ENCODE results near the gene NCK2. TPM values are rescaled to one million over a fixed set of nuclear protein-coding genes. Genes with fewer than 3 reads are reported as not detected.

The NCK2 gene
- total RNA-seq, 1 donor from 2014 or later = 45.9 TPM

GRCh38 chr2:105739426-105739825, 5.3 kb upstream of the NCK2 start:
- Histone ChIP-seq H3K9me3 (no peaks in the 10 kb centered on the region), H3K36me3 (no peaks in the 10 kb centered on the region), H3K4me3 (no peak overlapping the region), H3K4me1 (peaks cover 10% of the 10 kb centered on the region), H3K27me3 (no peaks in the 10 kb centered on the region), H3K27ac (no peak overlapping the region)
- intact Hi-C loops (cut with DNase I) = no loop called here
- TF ChIP-seq CTCF (IDR thresholded peaks at IDR 0.05) = no peak
- no peak for DNase-seq (ENCODE audit: extremely low spot score in 2 of 2)

- H3K4me1 ChIP-seq = peaks cover 10% of the 10 kb centered on the region
- no peak overlapping the region for H3K4me3 ChIP-seq
- no peak for DNase-seq (ENCODE audit: extremely low spot score in 2 of 2)
- TF ChIP-seq CTCF (IDR thresholded peaks at IDR 0.05) = no peak
- no peak for TF ChIP-seq POLR2AphosphoS5 (IDR thresholded peaks at IDR 0.05; ENCODE audit: insufficient read depth in 1 of 2, low read depth in 1 of 2)
- no peak for TF ChIP-seq POLR2A (IDR thresholded peaks at IDR 0.05)
- no peaks in the 10 kb centered on the region for H3K9me3 ChIP-seq
- intact Hi-C loops (cut with DNase I) = no loop called here
- H3K36me3 ChIP-seq = no peaks in the 10 kb centered on the region
- no peaks in the 10 kb centered on the region for H3K27me3 ChIP-seq
- no peak overlapping the region for H3K27ac ChIP-seq
Measured at GRCh38 chr2:105739944-105740530, 4.7 kb upstream of the NCK2 start.

DNA sequence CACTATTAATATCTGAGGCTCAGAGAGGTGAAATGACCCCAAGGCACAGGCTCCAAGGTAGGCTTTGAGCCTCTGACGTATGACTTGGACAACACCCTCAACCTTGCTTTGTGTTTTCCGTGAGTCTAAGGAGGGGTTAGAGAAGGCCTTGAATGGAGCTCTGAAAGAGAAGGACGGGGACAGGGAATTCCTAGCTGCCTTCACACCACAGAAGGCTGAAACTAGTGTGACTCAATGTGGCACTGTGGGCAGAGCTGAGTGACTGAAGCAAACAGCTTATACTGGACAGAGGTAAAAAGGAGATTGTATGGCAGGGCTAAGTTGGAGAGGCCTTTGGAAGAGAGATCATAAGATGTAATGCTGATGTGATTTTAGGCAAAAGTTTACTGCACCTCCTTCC, 3.5 kb upstream of the NCK2 start:
- H3K9me3 ChIP-seq = no peaks in the 10 kb centered on the region
- H3K4me3 ChIP-seq = no peak overlapping the region
- no peak for DNase-seq (ENCODE audit: extremely low spot score in 2 of 2)
- TF ChIP-seq POLR2A (IDR thresholded peaks at IDR 0.05) (no peak), CTCF (IDR thresholded peaks at IDR 0.05) (no peak), POLR2AphosphoS5 (IDR thresholded peaks at IDR 0.05; ENCODE audit: insufficient read depth in 1 of 2, low read depth in 1 of 2) (no peak)
- H3K36me3 ChIP-seq = no peaks in the 10 kb centered on the region
- peaks cover 14% of the 10 kb centered on the region for H3K4me1 ChIP-seq
- H3K27me3 ChIP-seq = no peaks in the 10 kb centered on the region
- H3K27ac ChIP-seq = no peak overlapping the region
- intact Hi-C loops (cut with DNase I) = no loop called here

GRCh38 chr2:105741617-105742016, 3.1 kb upstream of the NCK2 start:
- H3K27me3 ChIP-seq = no peaks in the 10 kb centered on the region
- no peak for DNase-seq (ENCODE audit: extremely low spot score in 2 of 2)
- H3K4me3 ChIP-seq = no peak overlapping the region
- H3K4me1 ChIP-seq = peaks cover 18% of the 10 kb centered on the region
- no peaks in the 10 kb centered on the region for H3K9me3 ChIP-seq
- H3K27ac ChIP-seq = no peak overlapping the region
- TF ChIP-seq CTCF (IDR thresholded peaks at IDR 0.05) (no peak), POLR2AphosphoS5 (IDR thresholded peaks at IDR 0.05; ENCODE audit: insufficient read depth in 1 of 2, low read depth in 1 of 2) (no peak), POLR2A (IDR thresholded peaks at IDR 0.05) (no peak)
- H3K36me3 ChIP-seq = no peaks in the 10 kb centered on the region
- intact Hi-C loops (cut with DNase I) = no loop called here

DNA sequence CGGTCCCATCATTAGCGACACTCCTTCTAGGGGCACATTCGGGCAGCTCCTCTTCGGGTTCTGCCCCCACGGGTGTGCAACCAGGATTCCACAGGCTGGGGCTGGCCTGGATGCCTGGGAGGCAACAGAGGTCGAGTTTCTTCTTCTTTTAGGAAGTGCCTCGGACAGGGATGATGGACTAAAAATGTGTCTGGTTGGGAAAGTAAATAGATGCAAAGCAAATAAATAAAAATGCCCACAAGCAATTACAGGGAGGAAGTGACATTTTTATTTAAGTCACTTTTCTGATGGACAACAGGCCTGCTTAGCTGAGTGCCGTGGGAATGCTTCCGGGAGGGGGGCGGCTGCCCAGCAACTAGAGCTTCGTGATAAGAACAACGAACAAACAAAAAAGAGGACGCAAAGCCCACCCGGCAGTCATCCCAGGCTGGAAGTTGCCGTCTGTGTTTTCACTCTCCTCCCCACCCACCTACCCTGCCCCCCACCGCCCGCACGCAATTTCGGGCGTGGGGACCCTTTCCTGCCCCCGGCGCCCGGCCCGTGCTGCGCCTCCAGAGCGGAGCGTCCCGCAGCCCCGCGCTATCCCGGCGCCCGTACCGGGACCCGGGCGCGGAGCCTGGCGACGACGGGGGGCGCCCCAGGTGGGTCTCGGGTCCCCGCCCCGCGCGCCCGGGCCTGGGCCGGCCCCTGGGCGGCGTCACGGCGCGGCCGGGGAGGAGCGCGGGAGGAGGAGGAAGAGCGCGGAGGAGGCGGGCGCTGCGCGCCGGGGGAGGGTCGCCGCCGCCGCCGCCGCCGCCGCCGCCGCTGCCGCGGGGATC, 412 bp upstream of the NCK2 start:
- DNase-seq (ENCODE audit: extremely low spot score in 2 of 2) = no peak
- TF ChIP-seq CTCF (IDR thresholded peaks at IDR 0.05) = no peak
- no peak for TF ChIP-seq POLR2A (IDR thresholded peaks at IDR 0.05)
- TF ChIP-seq POLR2AphosphoS5 (IDR thresholded peaks at IDR 0.05; ENCODE audit: insufficient read depth in 1 of 2, low read depth in 1 of 2) = no peak
- no peaks in the 10 kb centered on the region for H3K36me3 ChIP-seq
- no peaks in the 10 kb centered on the region for H3K9me3 ChIP-seq
- H3K4me3 ChIP-seq = peak overlapping the region; percentile 76 to 88
- peaks cover 45% of the 10 kb centered on the region for H3K4me1 ChIP-seq
- peak overlapping the region; percentile 96 for H3K27ac ChIP-seq
- intact Hi-C loops (cut with DNase I) = no loop called here
- no peaks in the 10 kb centered on the region for H3K27me3 ChIP-seq

Measured in vagina (tissue), 2 donors.